C4-2B (cell line): ENCODE data around the gene LRTM1.

Experiments
- H3K27ac ChIP-seq: fragments of 450-650 bp; 2 replicates; pipeline ENCODE4 v1.5.1; 2017
- CTCF ChIP-seq: fragments of 450-650 bp; conservative IDR thresholded peaks from 2 replicates; pipeline ENCODE4 v1.5.1; 2017; ENCODE audit warnings: mild to moderate bottlenecking
- ZFX ChIP-seq: fragments of 450-650 bp; IDR thresholded peaks from 2 replicates; pipeline ENCODE4 v1.6.1; 2017

LRTM1 gene

GRCh38 chr3:54917862-54918261 is 10.0 kb downstream of the LRTM1 start:
- no peak for TF ChIP-seq CTCF
- TF ChIP-seq ZFX: no peak
- H3K27ac ChIP-seq: no peak overlapping the region

- no peak for TF ChIP-seq ZFX
- no peak for TF ChIP-seq CTCF
- no peak overlapping the region for H3K27ac ChIP-seq
Observed at GRCh38 chr3:54917174-54917573, 10.7 kb downstream of the LRTM1 start.

GRCh38 chr3:54916732-54917131 is 11.1 kb downstream of the LRTM1 start:
- H3K27ac ChIP-seq: no peak overlapping the region
- TF ChIP-seq CTCF: no peak
- no peak for TF ChIP-seq ZFX

- no peak overlapping the region for H3K27ac ChIP-seq
- TF ChIP-seq ZFX (no peak), CTCF (no peak)
Observed at GRCh38 chr3:54915976-54916375, 11.9 kb downstream of the LRTM1 start.

GRCh38 chr3:54915181-54915580 is 12.7 kb downstream of the LRTM1 start:
- no peak overlapping the region for H3K27ac ChIP-seq
- no peak for TF ChIP-seq ZFX
- TF ChIP-seq CTCF: no peak

- H3K27ac ChIP-seq: no peak overlapping the region
- TF ChIP-seq CTCF (no peak), ZFX (no peak)
Observed at GRCh38 chr3:54914180-54914579, 13.7 kb downstream of the LRTM1 start.

- TF ChIP-seq CTCF (no peak), ZFX (no peak)
- no peak overlapping the region for H3K27ac ChIP-seq
Observed at GRCh38 chr3:54909191-54909590, 18.7 kb downstream of the LRTM1 start.
